Measurements from ENCODE around the gene KLF13.

Gene KLF13

DNA sequence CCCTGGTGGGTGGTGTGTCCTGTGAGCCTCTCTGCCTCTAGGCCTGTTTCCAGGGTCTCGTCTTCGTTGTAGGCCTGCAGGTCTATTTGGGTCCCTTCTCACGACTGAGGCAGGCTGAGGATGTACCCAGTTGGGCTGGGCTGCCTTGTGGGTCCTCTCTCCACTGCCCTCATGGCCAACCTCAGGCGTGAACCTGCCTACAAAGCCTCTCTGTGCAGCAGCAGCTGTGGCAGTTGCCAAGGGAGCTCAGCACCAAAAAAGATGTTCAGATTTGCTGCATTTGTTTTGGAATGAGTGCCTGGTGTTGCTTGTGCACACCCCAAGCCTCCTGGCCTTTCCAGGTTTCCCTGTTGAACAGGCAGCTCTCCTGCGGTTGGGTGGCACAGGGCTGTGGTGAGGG is 13.4 kb downstream of the KLF13 start:
- peak overlapping the region; percentile 97; the same call in 1 of the 2 replicates for H3K27ac ChIP-seq
- TF ChIP-seq ZFX (IDR thresholded peaks at IDR 0.05): no peak
- TF ChIP-seq, protein P1, sequence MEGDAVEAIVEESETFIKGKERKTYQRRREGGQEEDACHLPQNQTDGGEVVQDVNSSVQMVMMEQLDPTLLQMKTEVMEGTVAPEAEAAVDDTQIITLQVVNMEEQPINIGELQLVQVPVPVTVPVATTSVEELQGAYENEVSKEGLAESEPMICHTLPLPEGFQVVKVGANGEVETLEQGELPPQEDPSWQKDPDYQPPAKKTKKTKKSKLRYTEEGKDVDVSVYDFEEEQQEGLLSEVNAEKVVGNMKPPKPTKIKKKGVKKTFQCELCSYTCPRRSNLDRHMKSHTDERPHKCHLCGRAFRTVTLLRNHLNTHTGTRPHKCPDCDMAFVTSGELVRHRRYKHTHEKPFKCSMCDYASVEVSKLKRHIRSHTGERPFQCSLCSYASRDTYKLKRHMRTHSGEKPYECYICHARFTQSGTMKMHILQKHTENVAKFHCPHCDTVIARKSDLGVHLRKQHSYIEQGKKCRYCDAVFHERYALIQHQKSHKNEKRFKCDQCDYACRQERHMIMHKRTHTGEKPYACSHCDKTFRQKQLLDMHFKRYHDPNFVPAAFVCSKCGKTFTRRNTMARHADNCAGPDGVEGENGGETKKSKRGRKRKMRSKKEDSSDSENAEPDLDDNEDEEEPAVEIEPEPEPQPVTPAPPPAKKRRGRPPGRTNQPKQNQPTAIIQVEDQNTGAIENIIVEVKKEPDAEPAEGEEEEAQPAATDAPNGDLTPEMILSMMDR (conservative IDR thresholded peaks at IDR 0.05): no peak

DNA sequence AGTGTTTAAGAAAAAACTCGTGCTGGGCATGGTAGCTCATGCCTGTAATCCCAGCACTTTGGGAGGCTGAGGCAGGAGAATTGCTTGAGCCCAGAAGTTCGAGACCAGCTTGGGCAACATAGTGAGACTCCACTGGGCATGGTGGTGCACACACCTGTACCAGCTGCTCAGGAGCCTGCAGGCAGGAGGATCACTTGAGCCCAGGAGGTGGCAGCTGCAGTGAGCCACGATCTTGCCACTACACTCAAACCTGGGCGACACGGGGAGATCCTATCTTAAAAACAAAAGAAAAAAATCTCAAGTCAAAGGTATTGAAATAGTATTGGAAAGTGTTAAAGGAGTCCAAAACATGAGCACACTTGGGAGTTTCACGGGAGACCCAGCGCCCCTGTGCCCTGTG is 14.0 kb downstream of the KLF13 start:
- TF ChIP-seq ZFX (IDR thresholded peaks at IDR 0.05): no peak
- TF ChIP-seq, protein P1 (conservative IDR thresholded peaks at IDR 0.05): no peak
- no peak overlapping the region for H3K27ac ChIP-seq

DNA sequence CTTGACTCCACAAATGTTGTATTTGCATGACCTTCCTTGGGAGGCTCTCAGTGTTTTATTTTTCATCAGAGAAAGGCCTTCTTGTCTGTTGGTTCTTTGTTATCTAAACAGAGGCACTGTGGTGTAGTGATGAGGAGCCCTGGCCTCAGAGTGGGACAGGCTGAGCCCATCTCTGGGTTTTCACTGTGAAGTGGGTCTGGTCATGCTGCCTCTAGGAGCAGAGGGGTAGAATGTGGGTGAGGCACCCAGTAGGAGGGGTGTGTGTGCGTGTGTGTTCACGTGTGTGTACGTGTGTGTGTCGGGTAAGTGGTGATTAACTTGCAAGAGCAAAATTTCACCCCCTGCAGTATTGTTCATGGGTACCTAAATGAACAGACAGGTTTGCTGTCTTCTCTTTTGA is 14.4 kb downstream of the KLF13 start:
- no peak overlapping the region for H3K27ac ChIP-seq
- no peak for TF ChIP-seq ZFX (IDR thresholded peaks at IDR 0.05)
- TF ChIP-seq, protein P1 (conservative IDR thresholded peaks at IDR 0.05): no peak

DNA sequence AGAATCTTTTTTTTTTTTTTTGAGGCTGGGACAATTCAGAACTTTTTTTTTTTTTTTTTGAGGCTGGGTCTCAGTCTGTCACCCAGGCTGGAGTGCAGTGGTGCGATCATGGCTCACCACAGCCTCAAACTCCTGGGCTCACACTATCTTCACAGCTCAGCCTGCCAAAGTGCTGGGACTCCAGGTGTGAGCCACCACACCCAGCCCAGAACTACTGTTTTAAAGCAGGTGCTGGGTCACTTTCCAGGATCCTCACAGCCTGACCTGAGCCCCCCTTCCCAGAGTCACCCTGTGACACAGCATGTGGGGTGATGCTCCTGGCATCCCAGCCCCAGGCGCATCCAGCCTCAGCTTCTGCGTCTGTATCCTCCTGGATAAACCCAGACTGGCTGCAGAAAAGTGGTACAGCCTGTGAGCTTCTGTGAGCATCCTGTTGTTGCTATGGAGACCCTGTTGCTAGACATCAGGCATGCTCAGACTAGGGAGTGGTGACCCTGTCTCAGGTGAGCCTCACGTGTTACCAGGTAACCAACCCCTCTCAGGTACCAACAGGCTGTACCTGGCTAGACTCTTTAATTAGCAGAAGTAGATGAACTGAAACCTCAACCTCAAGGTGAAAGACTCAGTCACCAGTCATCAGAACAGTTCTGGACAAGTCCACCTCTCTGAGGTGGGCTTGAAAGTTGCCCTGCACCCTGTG is 15.0 kb downstream of the KLF13 start:
- no peak overlapping the region for H3K27ac ChIP-seq
- TF ChIP-seq, protein P1 (conservative IDR thresholded peaks at IDR 0.05): no peak
- TF ChIP-seq ZFX (IDR thresholded peaks at IDR 0.05): no peak

DNA sequence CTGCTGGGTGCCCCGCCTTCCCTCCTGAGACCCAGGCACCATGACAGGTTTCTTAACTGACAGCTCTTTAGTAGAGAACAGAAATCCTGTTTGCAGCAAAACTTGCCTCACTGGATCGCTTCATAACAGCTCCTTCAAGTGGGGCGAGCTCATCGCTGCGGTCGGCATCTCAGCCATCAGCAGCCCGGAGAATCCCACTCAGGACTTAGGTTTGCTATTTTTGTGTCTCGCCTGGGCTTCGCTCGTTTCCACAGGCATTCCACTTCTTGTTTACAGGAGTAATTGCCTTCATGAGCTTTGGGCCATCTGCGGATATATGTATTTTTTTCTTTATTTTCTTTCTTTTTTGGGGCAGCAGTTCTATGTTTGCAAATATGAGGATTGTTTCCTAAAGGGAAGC is 15.7 kb downstream of the KLF13 start:
- no peak overlapping the region for H3K27ac ChIP-seq
- no peak for TF ChIP-seq ZFX (IDR thresholded peaks at IDR 0.05)
- TF ChIP-seq, protein P1 (conservative IDR thresholded peaks at IDR 0.05): no peak

DNA sequence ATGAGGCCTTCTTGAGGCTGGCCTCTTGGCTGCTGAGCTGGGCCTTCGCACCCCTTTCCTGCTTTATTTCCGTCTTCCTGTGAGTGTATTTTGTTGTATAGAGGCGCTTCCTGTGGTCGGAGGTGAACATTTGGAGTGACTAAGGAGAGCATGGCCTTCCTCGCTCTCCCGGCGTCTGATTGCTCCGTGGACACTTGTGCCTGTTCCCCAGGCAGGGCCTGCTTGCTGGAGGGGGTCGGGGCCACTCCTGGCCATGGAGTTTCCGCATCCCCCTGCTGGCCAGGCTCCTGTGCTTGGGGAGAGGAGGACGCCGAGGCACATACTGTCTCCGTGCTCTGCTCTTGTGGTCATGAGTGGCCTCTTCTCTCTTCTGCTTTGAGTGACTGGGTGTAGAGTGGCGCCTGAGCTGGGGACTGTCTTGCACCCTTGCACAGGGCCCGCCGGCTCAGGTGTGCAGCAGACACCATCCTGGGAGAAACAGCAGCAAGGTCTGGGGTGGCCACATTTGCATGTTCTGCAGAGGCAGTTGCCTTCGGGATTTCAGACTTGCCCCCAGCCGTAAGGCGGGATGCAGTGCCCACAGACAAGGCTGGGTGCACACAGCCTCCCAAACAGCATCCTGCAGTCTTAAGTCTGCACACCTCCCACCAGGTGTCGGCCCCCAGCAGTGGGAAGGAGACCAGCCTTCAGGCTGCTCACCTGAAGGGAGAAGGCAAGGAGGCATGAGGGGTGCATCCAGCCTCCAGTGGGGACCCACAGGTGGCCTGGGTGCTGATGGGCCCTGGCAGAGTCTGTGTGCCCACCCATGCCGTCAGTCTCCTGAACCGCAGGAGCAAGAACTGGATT is 16.4 kb downstream of the KLF13 start:
- H3K27ac ChIP-seq: no peak overlapping the region
- TF ChIP-seq ZFX (IDR thresholded peaks at IDR 0.05): no peak
- TF ChIP-seq, protein P1 (conservative IDR thresholded peaks at IDR 0.05): no peak

DNA sequence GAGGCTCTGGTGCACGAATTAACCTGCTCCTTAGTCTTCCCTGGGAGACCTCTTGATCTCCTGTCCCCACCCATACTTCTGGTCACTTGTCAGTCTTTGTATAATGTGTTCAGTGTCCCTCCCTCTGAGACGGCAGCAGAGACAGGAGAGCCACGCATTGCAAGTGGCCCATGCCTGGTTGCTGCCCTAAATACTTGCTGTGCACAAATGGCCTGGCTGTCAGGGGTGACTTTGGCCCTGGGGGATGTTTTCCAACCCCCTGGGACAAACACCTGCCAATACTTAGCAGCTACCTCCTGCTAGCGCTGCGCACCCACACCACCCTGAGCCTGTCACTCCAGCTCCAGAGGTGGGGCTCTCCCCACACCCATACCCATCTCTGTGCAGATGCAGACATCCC is 17.2 kb downstream of the KLF13 start:
- no peak overlapping the region for H3K27ac ChIP-seq
- TF ChIP-seq, protein P1 (conservative IDR thresholded peaks at IDR 0.05): no peak
- no peak for TF ChIP-seq ZFX (IDR thresholded peaks at IDR 0.05)
